ENCODE results near the gene SDHB.

The SDHB gene

GRCh38 chr1:16969057-16969611 lies 84.7 kb downstream of the SDHB start:
- H3K4me3 ChIP-seq (ENCODE audit: insufficient read depth, low read length, poor library complexity, severe bottlenecking): no peak overlapping the region
- no peaks in the 10 kb centered on the region for H3K9me3 ChIP-seq (ENCODE audit: insufficient read depth, low read length)
- no peak overlapping the region for H2AFZ ChIP-seq (ENCODE audit: low read depth, low read length, severe bottlenecking)
- TF ChIP-seq CTCF (IDR thresholded peaks at IDR 0.05; ENCODE audit: insufficient read depth, low read length, poor library complexity, severe bottlenecking) (no peak), EZH2phosphoT487 (conservative IDR thresholded peaks at IDR 0.05; ENCODE audit: low read length) (no peak)
- no peaks in the 10 kb centered on the region for H3K9me2 ChIP-seq (replicated peaks; ENCODE audit: insufficient read depth, low read length)
- no peaks in the 10 kb centered on the region for H3K36me3 ChIP-seq (ENCODE audit: low read length)
- no peaks in the 10 kb centered on the region for H3K27me3 ChIP-seq (ENCODE audit: low read length)
- no peak overlapping the region for H3K27ac ChIP-seq (ENCODE audit: low read depth, low read length)
- H3K9ac ChIP-seq (ENCODE audit: low read length): no peak overlapping the region
- no peak overlapping the region for H3K4me2 ChIP-seq (ENCODE audit: low read depth, low read length, poor library complexity, severe bottlenecking)
- no peaks in the 10 kb centered on the region for H3K79me2 ChIP-seq (ENCODE audit: insufficient read depth, low read length)
- H3F3A ChIP-seq (ENCODE audit: insufficient read depth): no peaks in the 10 kb centered on the region
- H4K20me1 ChIP-seq (ENCODE audit: low read depth, low read length): no peaks in the 10 kb centered on the region
